ENCODE measurements around the gene SULT1E1.

DNA sequence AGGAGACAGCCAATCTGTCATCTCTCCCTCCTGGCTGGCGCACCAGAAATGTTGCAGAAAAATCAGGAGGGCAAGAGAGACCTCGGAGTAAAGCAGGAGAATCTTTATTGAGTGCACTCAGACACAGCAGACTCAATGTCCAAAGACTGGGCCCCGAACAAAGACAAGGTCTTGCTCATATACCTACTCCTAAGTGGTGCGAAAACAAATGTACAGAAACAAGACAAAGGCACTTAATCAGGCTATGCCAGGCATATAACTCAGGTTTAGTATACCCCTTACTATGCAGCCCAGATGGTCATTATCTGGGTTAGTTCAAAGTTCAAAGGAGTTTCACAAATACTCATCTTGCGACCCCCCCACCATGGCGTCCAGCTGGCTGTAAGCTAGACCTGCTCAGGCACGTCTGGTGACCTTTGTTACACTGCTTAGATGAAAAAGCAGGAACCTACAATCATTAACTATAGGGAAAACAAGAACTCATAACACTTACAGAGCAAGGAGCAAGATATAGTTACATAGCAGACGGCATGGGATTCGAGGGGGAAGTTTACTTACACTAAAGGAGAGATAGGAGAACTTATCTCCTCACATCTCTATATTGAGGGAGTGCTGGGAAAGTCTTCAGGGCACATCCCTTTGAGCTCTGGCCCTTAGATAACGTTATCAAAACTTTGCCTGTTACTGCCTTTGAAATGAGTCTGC is 27.5 kb downstream of the SULT1E1 start:
- TF ChIP-seq, protein P1, sequence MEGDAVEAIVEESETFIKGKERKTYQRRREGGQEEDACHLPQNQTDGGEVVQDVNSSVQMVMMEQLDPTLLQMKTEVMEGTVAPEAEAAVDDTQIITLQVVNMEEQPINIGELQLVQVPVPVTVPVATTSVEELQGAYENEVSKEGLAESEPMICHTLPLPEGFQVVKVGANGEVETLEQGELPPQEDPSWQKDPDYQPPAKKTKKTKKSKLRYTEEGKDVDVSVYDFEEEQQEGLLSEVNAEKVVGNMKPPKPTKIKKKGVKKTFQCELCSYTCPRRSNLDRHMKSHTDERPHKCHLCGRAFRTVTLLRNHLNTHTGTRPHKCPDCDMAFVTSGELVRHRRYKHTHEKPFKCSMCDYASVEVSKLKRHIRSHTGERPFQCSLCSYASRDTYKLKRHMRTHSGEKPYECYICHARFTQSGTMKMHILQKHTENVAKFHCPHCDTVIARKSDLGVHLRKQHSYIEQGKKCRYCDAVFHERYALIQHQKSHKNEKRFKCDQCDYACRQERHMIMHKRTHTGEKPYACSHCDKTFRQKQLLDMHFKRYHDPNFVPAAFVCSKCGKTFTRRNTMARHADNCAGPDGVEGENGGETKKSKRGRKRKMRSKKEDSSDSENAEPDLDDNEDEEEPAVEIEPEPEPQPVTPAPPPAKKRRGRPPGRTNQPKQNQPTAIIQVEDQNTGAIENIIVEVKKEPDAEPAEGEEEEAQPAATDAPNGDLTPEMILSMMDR (conservative IDR thresholded peaks at IDR 0.05 in 1 of 2, IDR thresholded peaks at IDR 0.05 in 1 of 2; ENCODE audit: low read depth in 1 of 2, low read length in 2 of 2), result no peak
- no peak for TF ChIP-seq EZH2 (IDR thresholded peaks at IDR 0.05; ENCODE audit: low read length, missing control alignments)
